H1 (cell line): Measurements from ENCODE around the gene MCM8. TPM values are rescaled to one million over a fixed set of nuclear protein-coding genes. Genes with fewer than 3 reads are reported as not detected.

Experiments used
- CHD2 ChIP-seq: IDR thresholded peaks from 2 replicates; pipeline ENCODE4 v1.6.1; 2012; ENCODE audit warnings: low read length, improper control_type of control experiment
- EP300 ChIP-seq, 2 experiments: IDR thresholded peaks; 1 replicate in 1 of 2; 2 replicates in 1 of 2; pipeline ENCODE4 v1.6.1; 2011 to 2012; ENCODE audit warnings: low read depth in 2 of 2, low read length in 2 of 2, mild to moderate bottlenecking in 2 of 2, borderline replicate concordance in 1 of 2, inconsistent platforms in 1 of 2, moderate library complexity in 1 of 2
- POLR2AphosphoS5 ChIP-seq: IDR thresholded peaks from 2 replicates; pipeline ENCODE4 v1.6.1; 2011; ENCODE audit warnings: low read depth, low read length
- SAP30 ChIP-seq: fragments of 300-600 bp; sonication (generic); IDR thresholded peaks from 2 replicates; pipeline ENCODE4 v1.7.1; 2012; ENCODE audit warnings: low read length, moderate library complexity, mild to moderate bottlenecking, inconsistent platforms; ENCODE audit not compliant: insufficient read depth, insufficient replicate concordance
- polyA plus RNA-seq, 7 experiments: library from polyadenylated mRNA; depleted of rRNA in 3 of 7; stranded (reverse) in 5 of 7; unstranded in 2 of 7; fragments of >200 nt in 5 of 7; fragments of 200-250 nt in 2 of 7; gene quantifications; 1 replicate in 5 of 7; 2 replicates in 1 of 7; 4 replicates in 1 of 7; pipeline versions ENCODE4 v1.2.1 to v1.2.3, GENCODE V29; 2011 to 2013; ENCODE audit warnings: missing spikeins in 2 of 7, mixed read lengths in 2 of 7
- total RNA-seq: library from RNA; stranded (reverse); fragmentation: NEBNext Ultra II Directional; extraction: Animal tissue kit (Norgen Biotek cat#: 25700); gene quantifications from 2 replicates; pipeline ENCODE4 v1.2.1, GENCODE V29; 2021

Gene MCM8
- total and polyA plus RNA-seq, 2 of the 8 experiments (the other 6 are each of a cell fraction or from before 2014, with no cell fraction given): 7.1 to 31.9 TPM

GRCh38 chr20:5920581-5920980, 29.9 kb upstream of the MCM8 start (continued):
- TF ChIP-seq SAP30 (no peak), CHD2 (no peak), POLR2AphosphoS5 (no peak), EP300 (IDR thresholded peaks at IDR 0.05; ENCODE audit: borderline replicate concordance in 1 of 2, low read depth in 2 of 2, low read length in 2 of 2) (no peak)
